ENCODE data around the gene SUMF2. TPM values are rescaled to one million over a fixed set of nuclear protein-coding genes. Genes with fewer than 3 reads are reported as not detected.

The SUMF2 gene
- total and polyA plus RNA-seq, 2 donors (not counting 3 experiments of a cell fraction or from before 2014, with no cell fraction given): 91.3 to 110 TPM

DNA sequence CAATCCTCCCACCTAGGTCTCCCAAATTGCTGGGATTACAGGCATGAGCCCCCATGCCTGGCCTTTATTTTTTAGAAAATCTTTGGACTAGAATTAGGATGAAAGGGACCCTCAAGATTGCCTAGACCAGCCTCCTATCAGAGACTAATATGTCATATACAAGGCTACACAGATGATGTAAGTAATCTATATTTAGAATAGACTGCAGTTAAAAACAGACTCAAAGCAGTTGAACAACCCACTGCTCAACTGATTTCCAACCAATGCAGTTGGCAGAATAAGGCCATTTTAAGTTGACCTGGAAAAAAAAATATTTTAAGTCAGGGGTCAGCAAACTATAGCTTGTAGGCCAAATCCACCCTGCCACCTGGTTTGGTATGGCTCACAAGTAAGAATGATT lies 40.6 kb upstream of the SUMF2 start:
- no peak overlapping the region for H3K27ac ChIP-seq (ENCODE audit: insufficient read depth, low read depth, low read length)
- dilution Hi-C loops (cut with MboI; ENCODE audit: extremely low pct_ligation_motif_present, low sequenced_read_pairs): no loop called here

More for the DNA sequence above, 40.6 kb upstream of the SUMF2 start:
- BruUV-seq (replicated peaks): no TSS peak
- intact Hi-C loops (cut with micrococcal nuclease): no loop called here
- H3K4me1 ChIP-seq (ENCODE audit: control insufficient read depth, extremely low read depth, insufficient read depth, low read length): no peaks in the 10 kb centered on the region
- ChIA-PET POLR2A (no interaction called here), CTCF (no interaction called here)
- H3K9me3 ChIP-seq (replicated peaks; ENCODE audit: control insufficient read depth, insufficient read depth, low read length): no peaks in the 10 kb centered on the region
- H2AFZ ChIP-seq (ENCODE audit: low read depth, low read length): no peak overlapping the region
- no peaks in the 10 kb centered on the region for H3K9me1 ChIP-seq (replicated peaks; ENCODE audit: control insufficient read depth, extremely low read depth, insufficient read depth, low read length)
- peaks cover 0 to 4% of the 10 kb centered on the region in 2 experiments for H3K36me3 ChIP-seq (ENCODE audit: control insufficient read depth in 2 of 2, extremely low read depth in 1 of 2, insufficient read depth in 2 of 2, low read length in 2 of 2)
- H3K4me3 ChIP-seq (replicated peaks in 1 of 3; ENCODE audit: insufficient read depth in 1 of 3, low read depth in 1 of 3, low read length in 3 of 3): no peak overlapping the region
- H4K20me1 ChIP-seq (replicated peaks; ENCODE audit: control insufficient read depth, extremely low read depth, insufficient read depth, low read length): no peaks in the 10 kb centered on the region
- no peak for TF ChIP-seq JUN (IDR thresholded peaks at IDR 0.05; ENCODE audit: borderline replicate concordance, insufficient read depth, insufficient read length, low read depth)
- no peak for TF ChIP-seq POLR2AphosphoS5 (IDR thresholded peaks at IDR 0.05; ENCODE audit: insufficient read depth, low read depth, low read length)
- no peak for TF ChIP-seq POLR2A (IDR thresholded peaks at IDR 0.05; ENCODE audit: low read depth, low read length)
- TF ChIP-seq, protein P1, sequence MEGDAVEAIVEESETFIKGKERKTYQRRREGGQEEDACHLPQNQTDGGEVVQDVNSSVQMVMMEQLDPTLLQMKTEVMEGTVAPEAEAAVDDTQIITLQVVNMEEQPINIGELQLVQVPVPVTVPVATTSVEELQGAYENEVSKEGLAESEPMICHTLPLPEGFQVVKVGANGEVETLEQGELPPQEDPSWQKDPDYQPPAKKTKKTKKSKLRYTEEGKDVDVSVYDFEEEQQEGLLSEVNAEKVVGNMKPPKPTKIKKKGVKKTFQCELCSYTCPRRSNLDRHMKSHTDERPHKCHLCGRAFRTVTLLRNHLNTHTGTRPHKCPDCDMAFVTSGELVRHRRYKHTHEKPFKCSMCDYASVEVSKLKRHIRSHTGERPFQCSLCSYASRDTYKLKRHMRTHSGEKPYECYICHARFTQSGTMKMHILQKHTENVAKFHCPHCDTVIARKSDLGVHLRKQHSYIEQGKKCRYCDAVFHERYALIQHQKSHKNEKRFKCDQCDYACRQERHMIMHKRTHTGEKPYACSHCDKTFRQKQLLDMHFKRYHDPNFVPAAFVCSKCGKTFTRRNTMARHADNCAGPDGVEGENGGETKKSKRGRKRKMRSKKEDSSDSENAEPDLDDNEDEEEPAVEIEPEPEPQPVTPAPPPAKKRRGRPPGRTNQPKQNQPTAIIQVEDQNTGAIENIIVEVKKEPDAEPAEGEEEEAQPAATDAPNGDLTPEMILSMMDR (IDR thresholded peaks at IDR 0.05; ENCODE audit: extremely low read depth in 1 of 2, insufficient read depth in 1 of 2, low read depth in 1 of 2, low read length in 2 of 2): no peak
- TF ChIP-seq GATA2 (IDR thresholded peaks at IDR 0.05; ENCODE audit: insufficient read depth, insufficient read length, low read depth, low read length): no peak
- TF ChIP-seq MYC (IDR thresholded peaks at IDR 0.05; ENCODE audit: low read depth, low read length): no peak
- TF ChIP-seq, protein P2, sequence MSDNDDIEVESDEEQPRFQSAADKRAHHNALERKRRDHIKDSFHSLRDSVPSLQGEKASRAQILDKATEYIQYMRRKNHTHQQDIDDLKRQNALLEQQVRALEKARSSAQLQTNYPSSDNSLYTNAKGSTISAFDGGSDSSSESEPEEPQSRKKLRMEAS (IDR thresholded peaks at IDR 0.05; ENCODE audit: insufficient read depth, insufficient read length): no peak
- TF ChIP-seq FOS (IDR thresholded peaks at IDR 0.05; ENCODE audit: borderline replicate concordance, insufficient read depth, low read length): no peak
- no peak for TF ChIP-seq EZH2 (IDR thresholded peaks at IDR 0.05; ENCODE audit: borderline replicate concordance, low read depth, low read length, severe bottlenecking)
- DNase-seq (ENCODE audit: low read depth, low spot score) (no peak), FAIRE-seq (no peak)
- no peaks in the 10 kb centered on the region for H3K79me2 ChIP-seq (ENCODE audit: control insufficient read depth, insufficient read depth, low read length)
- no peak overlapping the region for H3K4me2 ChIP-seq (ENCODE audit: insufficient read depth, low read length)
- no peaks in the 10 kb centered on the region for H3K27me3 ChIP-seq (ENCODE audit: control insufficient read depth in 2 of 2, insufficient read depth in 2 of 2, low read length in 2 of 2)
- H3K9ac ChIP-seq (replicated peaks; ENCODE audit: extremely low read depth, insufficient read depth, low read length): no peak overlapping the region
